Measurements from ENCODE around the gene EEF1AKMT2.

The EEF1AKMT2 gene

GRCh38 chr10:124736491-124737136, 55.1 kb downstream of the EEF1AKMT2 start:
- DNase-seq, result peak; percentile 30

DNA sequence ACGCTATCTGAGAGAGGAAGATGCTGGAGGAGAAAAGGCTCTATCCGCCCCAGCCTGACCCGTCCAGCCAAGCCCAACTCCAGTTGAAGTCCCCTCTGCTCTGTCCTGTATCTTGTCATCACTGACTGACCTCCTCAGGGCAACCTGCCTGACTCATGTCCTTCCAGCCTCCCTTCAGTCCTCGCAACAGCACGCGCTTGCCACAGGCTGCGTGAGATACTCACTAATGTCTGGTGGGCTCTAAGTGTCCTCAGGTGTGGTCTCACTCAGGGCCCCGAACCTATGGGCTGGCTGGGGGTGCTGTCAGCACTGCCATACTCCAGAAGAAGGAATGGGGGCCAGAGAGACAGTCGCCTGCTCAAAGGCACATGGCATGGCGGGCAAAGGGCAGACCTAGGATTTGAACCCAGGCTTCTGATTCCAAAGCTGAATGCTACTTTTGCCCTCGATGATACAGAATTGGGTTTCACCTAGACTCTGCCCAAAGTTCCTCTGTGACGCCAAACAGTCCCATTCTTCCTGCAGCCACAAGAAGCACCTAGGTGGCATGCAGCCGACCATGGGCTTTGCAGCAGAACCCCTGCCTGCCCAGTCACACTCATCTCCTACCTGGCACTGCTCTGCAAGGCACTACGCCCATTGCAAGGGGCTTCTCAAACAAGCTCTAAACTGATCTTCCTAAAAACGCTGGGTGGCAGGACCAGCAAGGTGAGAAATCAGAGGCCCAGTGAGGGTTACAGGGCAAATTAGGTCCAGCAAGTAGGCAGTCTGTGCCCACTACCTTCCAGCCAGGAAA, 56.0 kb downstream of the EEF1AKMT2 start:
- DNase-seq, result no peak

- DNase-seq, result no peak
Measured at GRCh38 chr10:124734311-124735166, 57.1 kb downstream of the EEF1AKMT2 start.

DNA sequence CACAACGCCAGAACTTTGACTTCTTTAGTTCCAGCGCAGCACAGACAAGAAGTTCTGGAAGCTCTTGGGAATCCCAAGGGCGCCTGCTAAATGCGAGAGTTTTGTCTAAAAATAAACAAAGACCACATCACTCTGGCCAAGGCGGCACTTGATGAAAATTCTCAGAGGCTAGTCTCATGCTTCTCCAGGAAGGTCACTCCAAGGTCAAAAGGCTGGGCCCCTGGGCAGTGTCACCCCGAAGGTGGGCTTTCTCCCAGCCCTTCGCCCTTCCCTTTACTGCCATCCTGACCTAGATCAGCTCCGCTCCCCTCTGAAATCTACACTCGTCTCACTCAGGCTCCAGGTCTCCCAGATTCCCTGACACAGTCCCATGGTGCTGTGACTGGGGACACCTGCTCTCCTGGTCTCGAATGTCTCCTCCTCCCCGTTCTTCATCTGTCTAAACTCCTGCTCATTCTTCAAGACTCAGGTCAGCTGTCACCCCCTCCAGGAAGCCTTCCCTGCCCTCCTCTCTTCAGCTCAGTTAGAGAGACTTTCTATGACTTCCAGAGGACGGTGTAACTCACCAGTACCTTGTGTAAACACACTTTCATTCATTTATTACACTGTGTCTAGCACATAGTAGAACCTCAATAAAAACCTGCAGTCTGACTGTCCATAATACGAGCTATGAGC, 58.0 kb downstream of the EEF1AKMT2 start:
- no peak for DNase-seq

GRCh38 chr10:124732931-124733570, 58.6 kb downstream of the EEF1AKMT2 start:
- no peak for DNase-seq

DNA sequence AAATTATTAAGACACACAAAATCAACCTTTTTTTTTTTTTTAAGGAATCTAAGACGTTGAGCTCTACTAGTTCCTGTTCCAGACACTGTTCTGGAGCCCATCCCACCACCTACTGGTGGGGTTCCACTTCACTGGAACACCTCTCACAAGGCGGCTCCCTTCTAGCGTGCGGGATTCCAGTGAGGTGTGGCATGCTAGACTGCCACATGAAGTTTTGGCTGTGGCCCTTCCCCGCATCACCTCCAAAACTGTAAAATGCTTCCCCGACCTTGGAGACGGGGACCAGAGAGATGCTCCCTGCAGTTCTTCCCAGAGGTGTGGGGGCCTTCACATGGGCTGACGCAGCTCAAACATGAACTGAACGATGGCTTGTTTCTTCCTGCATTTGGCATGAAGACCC, 60.1 kb downstream of the EEF1AKMT2 start:
- DNase-seq, result no peak

GRCh38 chr10:124730790-124731189, 60.9 kb downstream of the EEF1AKMT2 start:
- DNase-seq, result no peak

DNA sequence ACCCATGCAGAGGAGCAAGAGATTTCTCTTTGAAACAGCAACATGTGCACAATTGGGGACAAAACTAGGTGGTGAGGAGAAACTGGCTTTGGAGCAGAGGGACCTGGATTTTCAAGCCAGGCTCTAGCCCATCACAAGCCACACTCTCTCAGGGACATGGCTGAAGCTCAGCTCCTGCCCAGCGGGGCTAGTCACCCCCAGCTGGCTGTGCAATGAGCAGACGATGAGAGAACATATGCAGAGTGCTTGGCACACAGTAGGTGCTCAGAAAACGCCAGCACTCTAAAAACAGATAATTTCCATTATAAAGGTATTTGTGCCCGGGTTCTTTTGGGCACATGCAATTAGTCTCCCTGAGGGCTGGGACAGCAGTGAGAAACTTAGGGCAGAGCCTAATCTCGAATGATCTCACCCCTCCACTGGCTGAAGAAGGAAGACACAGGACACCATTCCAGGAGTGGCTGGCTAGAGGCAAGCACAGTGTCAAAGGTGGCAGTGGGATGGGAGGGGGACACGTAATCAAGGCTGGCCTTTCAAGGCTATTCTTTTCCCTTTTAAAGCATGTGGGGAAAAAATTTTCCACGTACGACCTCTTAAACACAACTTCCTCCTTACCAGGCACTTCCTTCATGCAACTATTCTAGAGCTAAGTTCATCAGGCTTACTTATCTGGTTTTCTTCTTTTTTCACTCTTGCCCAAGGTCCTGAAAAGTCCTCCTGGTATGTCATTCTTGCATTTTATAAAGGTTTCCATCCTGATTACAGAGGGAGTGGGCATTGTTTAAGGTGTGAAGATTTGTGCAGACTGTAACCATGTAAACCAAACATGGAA, 62.6 kb downstream of the EEF1AKMT2 start:
- no peak for DNase-seq

DNA sequence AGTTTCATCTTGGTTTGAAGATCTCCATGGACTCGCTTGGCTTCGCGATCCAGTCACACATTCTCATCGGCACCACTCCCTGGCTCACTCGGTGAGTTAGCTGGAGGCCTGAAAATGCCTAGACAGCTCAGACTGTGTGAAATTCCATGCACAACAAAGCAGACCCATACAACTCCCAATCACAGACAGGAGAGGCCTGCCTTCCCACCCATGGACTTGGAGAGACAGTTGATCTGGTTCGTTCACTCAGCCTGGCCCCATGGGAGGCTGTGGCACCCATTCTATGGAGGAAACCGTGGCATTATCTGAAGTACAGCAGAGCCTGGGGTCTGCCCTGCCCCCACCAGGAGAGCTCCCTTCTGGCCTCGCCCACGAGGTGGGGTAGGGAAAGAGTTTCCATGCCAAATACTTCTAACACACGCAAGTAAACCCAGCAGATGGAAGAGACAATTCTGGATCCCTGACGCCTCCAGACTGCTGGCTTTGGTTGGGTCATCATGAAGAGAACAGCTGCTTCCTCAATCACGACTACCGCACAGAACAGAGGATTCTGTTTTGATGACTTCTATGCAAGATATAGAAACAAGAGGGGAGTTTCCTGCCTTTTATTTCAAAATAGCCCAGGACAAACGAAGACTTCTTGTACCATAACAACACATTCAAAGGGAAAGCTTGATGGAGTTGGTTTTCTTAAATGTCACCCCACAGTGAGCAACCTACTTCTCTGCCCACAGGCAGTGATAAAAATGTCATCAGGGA, 63.4 kb downstream of the EEF1AKMT2 start:
- no peak for DNase-seq

GRCh38 chr10:124727361-124727960, 64.2 kb downstream of the EEF1AKMT2 start:
- no peak for DNase-seq

- DNase-seq, result no peak
Measured at GRCh38 chr10:124725791-124726190, 65.9 kb downstream of the EEF1AKMT2 start.

GRCh38 chr10:124725171-124725631, 66.5 kb downstream of the EEF1AKMT2 start:
- DNase-seq, result no peak

- no peak for DNase-seq
Measured at GRCh38 chr10:124724279-124725027, 67.2 kb downstream of the EEF1AKMT2 start.

DNA sequence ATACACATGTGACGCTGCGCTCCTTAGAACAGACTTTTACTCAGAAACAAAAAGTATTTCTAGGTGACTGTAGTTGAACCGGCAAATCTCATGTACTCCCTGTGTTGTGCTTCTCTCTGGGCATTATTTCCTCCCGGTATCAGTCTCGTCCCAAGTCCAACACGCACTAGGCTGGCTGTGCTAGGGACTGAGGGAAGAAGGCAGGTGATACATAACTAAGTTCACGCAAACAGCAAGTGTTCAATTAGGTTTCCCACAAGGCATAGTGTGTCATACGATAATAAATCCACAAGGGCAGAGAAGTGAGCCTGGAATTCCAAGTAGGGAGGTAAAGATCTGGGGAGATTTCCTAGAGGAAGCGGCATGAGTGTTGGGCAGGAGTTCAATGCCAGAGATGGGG, 67.9 kb downstream of the EEF1AKMT2 start:
- no peak for DNase-seq

DNA sequence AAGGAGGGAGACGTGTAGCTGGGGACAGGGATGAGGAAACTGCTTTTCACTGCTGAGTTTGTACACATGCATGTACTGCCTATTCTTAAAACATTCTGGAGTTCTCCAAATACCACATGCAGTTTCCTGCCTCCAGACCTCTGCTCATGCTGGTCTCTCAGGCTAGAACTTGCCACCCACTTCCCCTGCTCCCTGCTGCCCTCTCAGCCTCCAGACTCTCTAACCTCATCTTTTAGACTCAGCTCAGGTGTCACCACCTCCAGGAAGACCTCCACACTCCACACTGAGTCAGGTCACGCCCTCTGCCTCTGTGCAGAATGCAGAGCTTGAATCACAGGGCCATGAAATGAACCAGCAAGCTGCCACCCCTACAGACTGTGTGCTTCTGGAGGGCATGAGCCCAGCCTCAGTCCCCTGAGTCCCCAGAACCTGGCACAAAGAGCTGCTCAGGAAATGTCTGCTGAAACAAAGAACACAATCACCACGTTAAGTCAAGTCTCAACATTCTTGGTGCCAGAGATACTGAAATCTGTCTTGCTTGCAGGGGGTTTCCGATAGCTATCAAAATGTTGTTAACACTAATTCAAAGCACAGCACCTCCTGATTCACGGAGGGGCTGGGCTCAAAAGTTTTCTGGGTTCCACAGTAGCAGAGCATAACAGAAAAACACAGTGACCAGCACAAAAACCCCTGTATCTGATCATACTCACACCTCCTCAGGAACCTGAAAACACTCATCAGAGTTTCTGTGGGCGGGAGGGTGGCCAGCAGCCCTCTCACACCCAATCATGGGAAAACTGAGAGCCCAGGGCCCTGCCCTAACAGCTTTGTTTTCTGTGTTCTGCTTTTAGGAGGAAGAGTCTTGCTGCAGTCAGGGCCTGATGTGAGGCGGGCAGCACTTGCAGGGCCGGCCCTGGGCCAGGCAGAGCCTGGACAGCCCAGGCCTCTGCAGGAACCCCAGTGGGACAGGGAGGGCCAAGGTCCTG, 68.6 kb downstream of the EEF1AKMT2 start:
- DNase-seq, result no peak

DNA sequence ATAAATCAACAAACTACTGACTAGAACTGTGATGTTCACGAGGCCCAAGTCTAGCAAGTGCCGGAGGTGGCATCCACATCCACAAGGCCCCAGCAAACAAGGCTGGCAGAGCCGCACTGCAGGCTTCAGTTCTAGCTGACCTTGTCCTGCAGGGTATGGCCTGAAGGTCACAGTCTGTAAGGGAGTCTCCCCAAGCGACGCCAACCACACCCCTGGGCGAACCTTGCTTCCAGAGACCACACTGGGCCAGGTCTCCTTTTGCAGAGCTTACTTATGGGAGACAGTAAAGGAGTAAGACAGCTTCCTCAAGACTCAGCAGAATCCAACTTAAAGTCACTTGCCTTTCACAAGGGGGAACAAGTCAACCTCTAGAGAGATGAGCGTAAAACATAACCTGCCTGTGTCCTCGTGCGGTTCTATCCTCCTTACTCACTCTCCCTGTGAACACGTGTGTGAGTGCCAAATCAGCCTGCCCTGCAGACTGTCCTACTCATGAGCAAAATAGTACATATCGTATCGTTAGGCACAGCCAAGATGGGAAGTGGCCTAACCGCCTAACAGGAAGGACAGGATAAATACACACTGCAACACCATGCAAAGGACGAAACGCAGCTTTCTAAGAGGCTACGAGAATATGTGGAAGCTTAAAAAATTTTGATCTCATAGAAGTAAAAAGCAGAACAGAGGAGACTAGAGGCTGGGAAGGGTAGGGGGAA, 70.2 kb downstream of the EEF1AKMT2 start:
- DNase-seq, result peak; percentile 83

GRCh38 chr10:124719213-124719851, 72.4 kb downstream of the EEF1AKMT2 start:
- DNase-seq, result peak; percentile 98

Data from hematopoietic multipotent progenitor cell treated with erythropoietin and hydrocortisone succinate and interleukin-3 and kit ligand, for 6 days (in vitro differentiated cells).